Right lobe of liver (tissue), 6 donors: ENCODE data around the gene WT1. TPM values are rescaled to one million over a fixed set of nuclear protein-coding genes. Genes with fewer than 3 reads are reported as not detected.

Source experiments
- ATAC-seq, 4 donors: fragments of 200-7000 bp; cut with Tn5 transposase; one replicate each; pipeline ENCODE4 v1.9.1; 2020; ENCODE audit warnings: mild to moderate bottlenecking in 4 of 4, moderate library complexity in 4 of 4
- DNase-seq, 3 donors: peaks; one replicate each; pipeline ENCODE4 v3.0.0-alpha.2; 2020
- H3K27ac ChIP-seq, 3 donors: fragments of 200-600 bp; one replicate each; pipeline ENCODE4 v1.8.0; 2022
- H3K27me3 ChIP-seq, 2 donors: fragments of 200-600 bp; one replicate each; pipeline ENCODE4 v1.8.0; 2022
- H3K36me3 ChIP-seq, 4 donors: fragments of 200-600 bp; sonication (generic) in 1 of 4; one replicate each; pipeline versions ENCODE4 v1.5.1 to v1.8.0; 2017 to 2022; ENCODE audit warnings: control low read depth in 1 of 4
- H3K4me1 ChIP-seq, 4 donors: fragments of 200-600 bp; sonication (generic) in 1 of 4; one replicate each; pipeline versions ENCODE4 v1.5.1 to v1.8.0; 2017 to 2022; ENCODE audit warnings: control low read depth in 1 of 4
- H3K4me3 ChIP-seq, 3 donors: fragments of 200-600 bp; one replicate each; pipeline ENCODE4 v1.8.0; 2022
- H3K9me3 ChIP-seq, 4 donors: fragments of 200-600 bp; sonication (generic) in 1 of 4; one replicate each; pipeline versions ENCODE4 v1.5.1 to v1.8.0; 2017 to 2022; ENCODE audit warnings: control low read depth in 1 of 4
- CTCF ChIP-seq, 4 donors: fragments of 200-600 bp in 3 of 4; fragments of 450-650 bp in 1 of 4; IDR thresholded peaks; one replicate each; pipeline versions ENCODE4 v1.5.1 to v1.8.0; 2016 to 2022; ENCODE audit warnings: antibody characterized with exemption in 4 of 4, mild to moderate bottlenecking in 2 of 4
- POLR2A ChIP-seq: fragments of 450-650 bp; IDR thresholded peaks from one replicate; pipeline ENCODE4 v1.6.1; 2017; ENCODE audit warnings: antibody characterized with exemption, mild to moderate bottlenecking
- WGBS: methylation state at CpG from one replicate; pipeline ENCODE4 v1.1.6; 2018; ENCODE audit warnings: low coverage, low lambda C conversion rate; ENCODE audit not compliant: insufficient coverage; ENCODE audit errors: missing lambda C conversion rate; 5-methylcytosine and 5-hydroxymethylcytosine counted together
- intact Hi-C, 2 donors: fragments of 100-400 bp; cut with DNase I; formaldehyde crosslinking; loops; one replicate each; pipeline versions ENCODE4 v1.11.2 to v1.14.1; 2022
- total RNA-seq, 6 experiments: library from RNA; depleted of rRNA in 2 of 6; stranded (reverse); fragments of >200 nt in 2 of 6; fragmentation: NEBNext Ultra II Directional in 3 of 6; extraction: Animal tissue kit (Norgen Biotek cat#: 25700) in 3 of 6; gene quantifications; one replicate each; pipeline versions ENCODE4 v1.1.0 to v1.2.4, GENCODE V29; 2016 to 2023
- donor health status: DM: no; HTN: yes; CAD: no.
- donor health status: DM: no; HTN: no; CAD: no.
- donor health status: DM: no; HTN: no; CAD: no.
- donor health status: DM: no; HTN: yes; CAD: no.
- donor health status: DM: no; HTN: yes; CAD: no.

Gene WT1
- total RNA-seq, 6 experiments from 2014 or later, result 0.07 to 0.99 (median 0.51) TPM; not detected in 3

- H3K27me3 ChIP-seq, result no peaks in the 10 kb centered on the region
- intact Hi-C loops, result no loop called here
- DNase-seq (no peak), ATAC-seq (no peak)
- no peaks in the 10 kb centered on the region for H3K4me1 ChIP-seq
- H3K9me3 ChIP-seq, result no peaks in the 10 kb centered on the region
- no peak overlapping the region for H3K4me3 ChIP-seq
- WGBS, result 35% methylated on average over 2 of the region's 2 CpGs
- no peaks in the 10 kb centered on the region for H3K36me3 ChIP-seq
- H3K27ac ChIP-seq, result no peak overlapping the region
- TF ChIP-seq CTCF (IDR thresholded peaks at IDR 0.05) (no peak), POLR2A (no peak)
Observed at GRCh38 chr11:32402836-32403235, 32.5 kb downstream of the WT1 start.

- Histone ChIP-seq H3K36me3 (no peaks in the 10 kb centered on the region), H3K4me3 (no peak overlapping the region), H3K27ac (no peak overlapping the region), H3K27me3 (no peaks in the 10 kb centered on the region), H3K4me1 (no peaks in the 10 kb centered on the region), H3K9me3 (no peaks in the 10 kb centered on the region)
- 34% methylated on average over 4 of the region's 5 CpGs for WGBS
- DNase-seq (no peak), ATAC-seq (no peak)
- intact Hi-C loops, result no loop called here
- no peak for TF ChIP-seq POLR2A
- no peak for TF ChIP-seq CTCF (IDR thresholded peaks at IDR 0.05)
Observed at GRCh38 chr11:32400670-32401369, 34.5 kb downstream of the WT1 start.

- TF ChIP-seq CTCF (IDR thresholded peaks at IDR 0.05) (no peak), POLR2A (no peak)
- DNase-seq, result no peak
- no peak for ATAC-seq
- H3K9me3 ChIP-seq, result no peaks in the 10 kb centered on the region
- no peak overlapping the region for H3K4me3 ChIP-seq
- 23% methylated on average over 4 of the region's 16 CpGs for WGBS
- H3K36me3 ChIP-seq, result no peaks in the 10 kb centered on the region
- H3K4me1 ChIP-seq, result no peaks in the 10 kb centered on the region
- intact Hi-C loops, result no loop called here
- H3K27me3 ChIP-seq, result no peaks in the 10 kb centered on the region
- H3K27ac ChIP-seq, result no peak overlapping the region
Observed at GRCh38 chr11:32400196-32400595, 35.1 kb downstream of the WT1 start.

GRCh38 chr11:32396991-32397390, 38.3 kb downstream of the WT1 start:
- no peak for DNase-seq
- no peaks in the 10 kb centered on the region for H3K4me1 ChIP-seq
- H3K36me3 ChIP-seq, result no peaks in the 10 kb centered on the region
- no peaks in the 10 kb centered on the region for H3K27me3 ChIP-seq
- no peak overlapping the region for H3K4me3 ChIP-seq
- 48% methylated on average over 3 of the region's 4 CpGs for WGBS
- H3K9me3 ChIP-seq, result no peaks in the 10 kb centered on the region
- TF ChIP-seq CTCF (IDR thresholded peaks at IDR 0.05), result no peak
- TF ChIP-seq POLR2A, result no peak
- ATAC-seq, result no peak
- no peak overlapping the region for H3K27ac ChIP-seq
- intact Hi-C loops, result no loop called here

GRCh38 chr11:32396331-32396730, 39.0 kb downstream of the WT1 start:
- no peaks in the 10 kb centered on the region for H3K27me3 ChIP-seq
- H3K4me3 ChIP-seq, result no peak overlapping the region
- TF ChIP-seq CTCF (IDR thresholded peaks at IDR 0.05) (no peak), POLR2A (no peak)
- WGBS, result 66% methylated on average over 6 of the region's 7 CpGs
- intact Hi-C loops, result no loop called here
- ATAC-seq, result no peak
- no peaks in the 10 kb centered on the region for H3K4me1 ChIP-seq
- DNase-seq, result no peak
- no peak overlapping the region for H3K27ac ChIP-seq
- no peaks in the 10 kb centered on the region for H3K36me3 ChIP-seq
- H3K9me3 ChIP-seq, result no peaks in the 10 kb centered on the region
